IPS-NIHi7 (cell line): Measurements from ENCODE around the gene ACR.
"Not testable (repeated sequence)": the region's sequence is repeated elsewhere in the genome, so short reads cannot be mapped to it uniquely, and the experiment has no call there.

Experiments used
- DNase-seq: peaks from one replicate; pipeline ENCODE4 v3.0.0; 2012; ENCODE audit warnings: mixed read lengths; ENCODE audit errors: extremely low spot score

ACR gene

GRCh38 chr22:50732681-50733080, 5.3 kb upstream of the ACR start:
- no peak for DNase-seq

GRCh38 chr22:50733521-50734342, 4.3 kb upstream of the ACR start:
- no peak for DNase-seq

GRCh38 chr22:50734343-50734771, 3.6 kb upstream of the ACR start:
- no peak for DNase-seq

DNA sequence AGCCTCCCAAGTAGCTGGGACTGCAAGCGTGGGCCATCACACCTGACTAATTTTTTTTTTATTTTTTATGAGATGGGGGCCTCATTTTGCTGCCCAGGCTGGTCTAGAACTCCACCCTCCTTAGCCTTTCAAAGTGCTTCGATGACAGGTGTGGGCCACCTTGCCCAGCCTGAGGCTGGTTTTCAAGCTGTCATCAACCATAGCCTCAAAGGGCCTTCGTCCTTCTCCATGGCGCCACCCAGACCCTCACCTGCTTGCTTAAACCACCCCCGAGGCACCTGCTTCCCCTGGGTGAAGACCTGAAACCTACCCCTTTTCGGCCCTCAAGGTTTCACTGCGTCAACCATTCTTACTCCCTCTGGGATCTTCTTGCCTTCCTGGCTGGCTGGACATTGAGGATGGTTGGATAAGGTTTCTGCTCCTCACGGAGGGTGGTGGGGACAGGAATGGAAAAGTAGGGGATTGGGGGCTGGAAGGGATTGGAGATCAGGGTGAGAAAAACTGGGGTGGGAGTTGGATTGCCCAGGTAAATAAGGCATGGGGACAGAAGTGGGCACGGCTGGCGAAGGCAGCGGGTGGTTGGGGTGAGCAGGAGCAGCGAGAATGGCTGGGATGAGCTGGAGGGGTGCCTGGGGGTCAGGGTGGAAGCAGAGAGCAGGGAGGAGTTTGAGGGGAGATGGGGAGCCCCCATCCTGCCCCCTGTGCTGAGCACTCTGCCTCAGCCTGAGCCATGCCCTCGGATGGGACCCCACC, 2.8 kb upstream of the ACR start:
- DNase-seq: no peak

DNA sequence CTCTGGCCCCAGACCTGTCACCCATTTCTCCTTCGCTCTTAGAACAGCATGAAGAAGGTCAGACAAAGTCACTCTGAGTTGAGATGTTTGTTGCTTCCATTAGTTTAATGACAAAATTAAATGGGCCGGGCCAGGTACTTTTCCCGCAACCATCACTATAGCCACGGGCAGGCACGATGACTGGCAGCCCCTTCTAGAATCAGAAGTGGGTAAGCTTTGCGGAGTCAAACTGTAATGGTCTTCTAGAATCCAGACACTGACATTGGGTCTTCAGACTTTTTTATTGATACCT, 2.3 kb upstream of the ACR start:
- DNase-seq: no peak

DNA sequence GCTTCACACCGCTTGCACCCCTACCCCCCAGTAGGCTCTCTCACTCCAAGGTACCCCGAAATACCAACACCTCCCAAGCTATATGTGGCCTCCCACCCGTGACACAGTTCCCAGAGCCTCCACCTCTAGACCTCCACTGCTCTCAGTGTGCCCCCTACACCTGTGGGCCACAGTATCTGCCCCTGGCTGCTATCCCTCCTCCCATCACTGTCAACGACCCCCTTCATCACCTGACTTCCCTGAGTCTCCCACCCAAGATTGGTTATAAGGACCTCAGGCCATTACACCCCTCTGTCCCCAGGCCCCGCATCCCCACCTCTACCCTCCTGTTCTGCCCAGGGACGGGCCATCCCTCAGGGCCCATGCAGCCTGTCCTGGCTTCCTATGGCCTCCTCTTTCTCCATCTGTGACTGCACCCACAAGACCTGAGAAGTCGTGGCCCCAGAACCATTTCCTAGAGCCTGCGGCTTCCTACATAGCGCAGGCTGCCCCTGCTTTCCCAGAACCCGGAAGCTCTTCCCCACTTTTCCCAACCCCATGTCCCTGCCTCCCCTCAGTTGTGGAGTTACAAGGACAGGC, 734 bp downstream of the ACR start:
- DNase-seq: no peak

GRCh38 chr22:50739279-50739691, 1.3 kb downstream of the ACR start:
- no peak for DNase-seq

DNA sequence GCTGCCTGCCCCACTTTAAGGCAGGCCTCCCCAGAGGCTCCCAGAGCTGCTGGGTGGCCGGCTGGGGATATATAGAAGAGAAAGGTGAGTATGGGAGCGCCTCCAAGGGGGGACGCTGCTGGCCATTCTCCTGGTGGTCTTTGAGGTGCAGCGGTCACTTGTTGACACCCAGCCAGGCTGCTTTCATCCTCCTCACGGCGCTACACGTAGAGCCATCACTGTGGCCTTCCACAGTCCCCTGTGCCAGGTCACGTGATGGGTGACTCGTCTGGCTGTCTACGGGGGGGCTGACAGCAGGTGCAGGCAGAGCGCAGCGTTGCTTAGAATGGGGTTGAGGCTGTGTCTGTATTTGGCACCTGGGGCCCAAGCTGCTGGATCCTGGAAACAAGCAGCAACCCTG, 1.9 kb downstream of the ACR start:
- no peak for DNase-seq

- not testable (repeated sequence) for DNase-seq
Observed at GRCh38 chr22:50740714-50741113, 2.7 kb downstream of the ACR start.

GRCh38 chr22:50744424-50744823, 6.4 kb downstream of the ACR start:
- DNase-seq: not testable (repeated sequence)

GRCh38 chr22:50747521-50747920, 9.5 kb downstream of the ACR start:
- not testable (repeated sequence) for DNase-seq

DNA sequence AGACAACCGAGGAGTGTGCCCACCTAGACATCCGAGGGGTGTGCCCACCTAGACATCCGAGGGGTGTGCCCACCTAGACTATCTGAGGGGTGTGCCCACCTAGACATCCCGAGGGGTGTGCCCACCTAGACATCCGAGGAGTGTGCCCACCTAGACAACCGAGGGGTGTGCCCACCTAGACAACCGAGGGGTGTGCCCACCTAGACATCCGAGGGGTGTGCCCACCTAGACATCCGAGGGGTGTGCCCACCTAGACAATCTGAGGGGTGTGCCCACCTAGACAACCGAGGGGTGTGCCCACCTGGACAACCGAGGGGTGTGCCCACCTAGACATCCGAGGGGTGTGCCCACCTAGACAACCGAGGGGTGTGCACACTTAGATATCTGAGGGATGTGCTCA, 10.6 kb downstream of the ACR start:
- DNase-seq: not testable (repeated sequence)

GRCh38 chr22:50749302-50750074, 11.5 kb downstream of the ACR start:
- not testable (repeated sequence) for DNase-seq

DNA sequence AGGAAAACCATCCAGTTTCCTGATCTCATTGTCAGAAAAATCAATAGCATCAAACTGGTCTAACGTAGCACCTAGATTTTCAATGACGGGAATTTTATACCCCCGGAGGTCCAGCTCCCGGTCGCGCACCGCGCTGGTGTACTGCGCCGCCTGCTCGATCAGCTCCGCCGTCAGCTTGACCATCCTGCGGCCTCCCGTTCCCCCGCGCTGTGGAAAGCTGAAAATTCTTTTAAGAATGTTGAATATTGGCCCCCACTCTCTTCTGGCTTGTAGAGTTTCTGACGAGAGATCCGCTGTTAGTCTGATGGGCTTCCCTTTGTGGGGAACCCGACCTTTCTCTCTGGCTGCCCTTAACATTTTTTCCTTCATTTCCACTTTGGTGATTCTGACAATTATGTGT, 17.2 kb downstream of the ACR start:
- DNase-seq: not testable (repeated sequence)

DNA sequence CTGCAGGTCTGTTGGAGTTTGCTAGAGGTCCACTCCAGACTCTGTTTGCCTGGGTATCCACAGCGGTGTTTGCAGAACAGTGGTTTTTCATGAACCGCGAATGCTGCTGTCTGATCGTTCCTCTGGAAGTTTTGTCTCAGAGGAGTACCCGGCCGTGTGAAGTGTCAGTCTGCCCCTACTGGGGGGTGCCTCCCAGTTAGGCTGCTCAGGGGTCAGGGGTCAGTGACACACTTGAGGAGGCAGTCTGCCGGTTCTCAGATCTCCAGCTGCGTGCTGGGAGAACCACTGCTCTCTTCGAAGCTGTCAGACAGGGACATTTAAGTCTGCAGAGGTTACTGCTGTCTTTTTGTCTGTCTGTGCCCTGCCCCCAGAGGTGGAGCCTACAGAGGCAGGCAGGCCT, 18.4 kb downstream of the ACR start:
- DNase-seq: not testable (repeated sequence)

- not testable (repeated sequence) for DNase-seq
Observed at GRCh38 chr22:50756949-50757491, 19.0 kb downstream of the ACR start.

- not testable (repeated sequence) for DNase-seq
Observed at GRCh38 chr22:50759597-50760341, 21.8 kb downstream of the ACR start.

DNA sequence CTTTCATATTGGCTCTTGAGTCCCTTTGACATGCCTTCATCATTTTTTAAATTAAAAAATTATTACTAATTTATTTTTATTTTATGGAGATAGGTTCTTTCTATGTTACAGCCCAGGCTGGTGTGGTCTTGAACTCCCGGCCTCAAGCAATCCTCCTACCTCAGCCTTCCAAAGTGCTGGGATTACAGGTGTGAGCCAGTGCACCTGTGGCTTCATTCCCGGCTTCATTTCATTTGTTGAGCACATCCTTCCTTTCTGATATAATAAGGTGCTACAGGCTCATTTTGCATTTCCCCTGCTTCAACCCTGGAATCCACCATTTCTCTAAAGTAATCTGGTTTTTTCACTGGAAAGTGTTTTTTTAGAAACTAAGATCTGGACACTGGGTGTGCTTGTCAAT, 23.8 kb downstream of the ACR start:
- not testable (repeated sequence) for DNase-seq

- DNase-seq: not testable (repeated sequence)
Observed at GRCh38 chr22:50764288-50764687, 26.3 kb downstream of the ACR start.

- peak; percentile 75 for DNase-seq
Observed at GRCh38 chr22:50775132-50775531, 37.1 kb downstream of the ACR start.

DNA sequence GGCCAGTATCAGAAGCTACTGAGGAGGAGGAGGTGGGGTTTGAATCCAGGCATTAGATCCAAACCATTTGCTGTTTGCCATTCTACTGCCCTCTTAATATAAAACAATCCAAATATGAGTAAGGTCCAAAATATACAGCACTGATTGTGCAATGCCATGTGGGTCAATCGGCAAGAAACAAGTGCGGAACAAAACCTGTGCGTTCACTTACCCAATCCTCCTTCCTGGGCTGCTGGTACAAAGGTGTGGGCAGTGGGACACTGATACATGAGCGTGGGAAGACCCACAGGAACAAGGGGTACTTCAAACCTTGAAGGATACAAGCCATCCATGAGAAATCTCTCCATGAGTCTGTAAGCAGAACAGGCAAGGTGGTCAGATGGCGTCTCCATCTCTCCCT, 39.6 kb downstream of the ACR start:
- DNase-seq: not testable (repeated sequence)
